ENCODE data around the gene XIRP2. TPM values are rescaled to one million over a fixed set of nuclear protein-coding genes. Genes with fewer than 3 reads are reported as not detected.

Gene XIRP2
- total and polyA plus RNA-seq, 2 of the 8 experiments (the other 6 are each of a cell fraction or from before 2014, with no cell fraction given): 0.11 TPM; not detected in 1

GRCh38 chr2:167294776-167295140 is 406.5 kb downstream of the XIRP2 start (continued):
- TF ChIP-seq, protein P1, sequence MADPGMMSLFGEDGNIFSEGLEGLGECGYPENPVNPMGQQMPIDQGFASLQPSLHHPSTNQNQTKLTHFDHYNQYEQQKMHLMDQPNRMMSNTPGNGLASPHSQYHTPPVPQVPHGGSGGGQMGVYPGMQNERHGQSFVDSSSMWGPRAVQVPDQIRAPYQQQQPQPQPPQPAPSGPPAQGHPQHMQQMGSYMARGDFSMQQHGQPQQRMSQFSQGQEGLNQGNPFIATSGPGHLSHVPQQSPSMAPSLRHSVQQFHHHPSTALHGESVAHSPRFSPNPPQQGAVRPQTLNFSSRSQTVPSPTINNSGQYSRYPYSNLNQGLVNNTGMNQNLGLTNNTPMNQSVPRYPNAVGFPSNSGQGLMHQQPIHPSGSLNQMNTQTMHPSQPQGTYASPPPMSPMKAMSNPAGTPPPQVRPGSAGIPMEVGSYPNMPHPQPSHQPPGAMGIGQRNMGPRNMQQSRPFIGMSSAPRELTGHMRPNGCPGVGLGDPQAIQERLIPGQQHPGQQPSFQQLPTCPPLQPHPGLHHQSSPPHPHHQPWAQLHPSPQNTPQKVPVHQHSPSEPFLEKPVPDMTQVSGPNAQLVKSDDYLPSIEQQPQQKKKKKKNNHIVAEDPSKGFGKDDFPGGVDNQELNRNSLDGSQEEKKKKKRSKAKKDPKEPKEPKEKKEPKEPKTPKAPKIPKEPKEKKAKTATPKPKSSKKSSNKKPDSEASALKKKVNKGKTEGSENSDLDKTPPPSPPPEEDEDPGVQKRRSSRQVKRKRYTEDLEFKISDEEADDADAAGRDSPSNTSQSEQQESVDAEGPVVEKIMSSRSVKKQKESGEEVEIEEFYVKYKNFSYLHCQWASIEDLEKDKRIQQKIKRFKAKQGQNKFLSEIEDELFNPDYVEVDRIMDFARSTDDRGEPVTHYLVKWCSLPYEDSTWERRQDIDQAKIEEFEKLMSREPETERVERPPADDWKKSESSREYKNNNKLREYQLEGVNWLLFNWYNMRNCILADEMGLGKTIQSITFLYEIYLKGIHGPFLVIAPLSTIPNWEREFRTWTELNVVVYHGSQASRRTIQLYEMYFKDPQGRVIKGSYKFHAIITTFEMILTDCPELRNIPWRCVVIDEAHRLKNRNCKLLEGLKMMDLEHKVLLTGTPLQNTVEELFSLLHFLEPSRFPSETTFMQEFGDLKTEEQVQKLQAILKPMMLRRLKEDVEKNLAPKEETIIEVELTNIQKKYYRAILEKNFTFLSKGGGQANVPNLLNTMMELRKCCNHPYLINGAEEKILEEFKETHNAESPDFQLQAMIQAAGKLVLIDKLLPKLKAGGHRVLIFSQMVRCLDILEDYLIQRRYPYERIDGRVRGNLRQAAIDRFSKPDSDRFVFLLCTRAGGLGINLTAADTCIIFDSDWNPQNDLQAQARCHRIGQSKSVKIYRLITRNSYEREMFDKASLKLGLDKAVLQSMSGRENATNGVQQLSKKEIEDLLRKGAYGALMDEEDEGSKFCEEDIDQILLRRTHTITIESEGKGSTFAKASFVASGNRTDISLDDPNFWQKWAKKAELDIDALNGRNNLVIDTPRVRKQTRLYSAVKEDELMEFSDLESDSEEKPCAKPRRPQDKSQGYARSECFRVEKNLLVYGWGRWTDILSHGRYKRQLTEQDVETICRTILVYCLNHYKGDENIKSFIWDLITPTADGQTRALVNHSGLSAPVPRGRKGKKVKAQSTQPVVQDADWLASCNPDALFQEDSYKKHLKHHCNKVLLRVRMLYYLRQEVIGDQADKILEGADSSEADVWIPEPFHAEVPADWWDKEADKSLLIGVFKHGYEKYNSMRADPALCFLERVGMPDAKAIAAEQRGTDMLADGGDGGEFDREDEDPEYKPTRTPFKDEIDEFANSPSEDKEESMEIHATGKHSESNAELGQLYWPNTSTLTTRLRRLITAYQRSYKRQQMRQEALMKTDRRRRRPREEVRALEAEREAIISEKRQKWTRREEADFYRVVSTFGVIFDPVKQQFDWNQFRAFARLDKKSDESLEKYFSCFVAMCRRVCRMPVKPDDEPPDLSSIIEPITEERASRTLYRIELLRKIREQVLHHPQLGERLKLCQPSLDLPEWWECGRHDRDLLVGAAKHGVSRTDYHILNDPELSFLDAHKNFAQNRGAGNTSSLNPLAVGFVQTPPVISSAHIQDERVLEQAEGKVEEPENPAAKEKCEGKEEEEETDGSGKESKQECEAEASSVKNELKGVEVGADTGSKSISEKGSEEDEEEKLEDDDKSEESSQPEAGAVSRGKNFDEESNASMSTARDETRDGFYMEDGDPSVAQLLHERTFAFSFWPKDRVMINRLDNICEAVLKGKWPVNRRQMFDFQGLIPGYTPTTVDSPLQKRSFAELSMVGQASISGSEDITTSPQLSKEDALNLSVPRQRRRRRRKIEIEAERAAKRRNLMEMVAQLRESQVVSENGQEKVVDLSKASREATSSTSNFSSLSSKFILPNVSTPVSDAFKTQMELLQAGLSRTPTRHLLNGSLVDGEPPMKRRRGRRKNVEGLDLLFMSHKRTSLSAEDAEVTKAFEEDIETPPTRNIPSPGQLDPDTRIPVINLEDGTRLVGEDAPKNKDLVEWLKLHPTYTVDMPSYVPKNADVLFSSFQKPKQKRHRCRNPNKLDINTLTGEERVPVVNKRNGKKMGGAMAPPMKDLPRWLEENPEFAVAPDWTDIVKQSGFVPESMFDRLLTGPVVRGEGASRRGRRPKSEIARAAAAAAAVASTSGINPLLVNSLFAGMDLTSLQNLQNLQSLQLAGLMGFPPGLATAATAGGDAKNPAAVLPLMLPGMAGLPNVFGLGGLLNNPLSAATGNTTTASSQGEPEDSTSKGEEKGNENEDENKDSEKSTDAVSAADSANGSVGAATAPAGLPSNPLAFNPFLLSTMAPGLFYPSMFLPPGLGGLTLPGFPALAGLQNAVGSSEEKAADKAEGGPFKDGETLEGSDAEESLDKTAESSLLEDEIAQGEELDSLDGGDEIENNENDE (IDR thresholded peaks at IDR 0.05; ENCODE audit: insufficient replicate concordance, low read length): no peak
- TF ChIP-seq KDM5A (IDR thresholded peaks at IDR 0.05; ENCODE audit: low read length) (no peak), POLR2AphosphoS5 (IDR thresholded peaks at IDR 0.05; ENCODE audit: low read depth, low read length) (no peak), HDAC6 (IDR thresholded peaks at IDR 0.05; ENCODE audit: low read depth, low read length) (no peak), CHD2 (IDR thresholded peaks at IDR 0.05; ENCODE audit: low read length) (no peak), SP1 (IDR thresholded peaks at IDR 0.05; ENCODE audit: low read depth, low read length) (no peak)

All from H1 (cell line).